Measurements from ENCODE around the gene SAMD10.

SAMD10 gene

DNA sequence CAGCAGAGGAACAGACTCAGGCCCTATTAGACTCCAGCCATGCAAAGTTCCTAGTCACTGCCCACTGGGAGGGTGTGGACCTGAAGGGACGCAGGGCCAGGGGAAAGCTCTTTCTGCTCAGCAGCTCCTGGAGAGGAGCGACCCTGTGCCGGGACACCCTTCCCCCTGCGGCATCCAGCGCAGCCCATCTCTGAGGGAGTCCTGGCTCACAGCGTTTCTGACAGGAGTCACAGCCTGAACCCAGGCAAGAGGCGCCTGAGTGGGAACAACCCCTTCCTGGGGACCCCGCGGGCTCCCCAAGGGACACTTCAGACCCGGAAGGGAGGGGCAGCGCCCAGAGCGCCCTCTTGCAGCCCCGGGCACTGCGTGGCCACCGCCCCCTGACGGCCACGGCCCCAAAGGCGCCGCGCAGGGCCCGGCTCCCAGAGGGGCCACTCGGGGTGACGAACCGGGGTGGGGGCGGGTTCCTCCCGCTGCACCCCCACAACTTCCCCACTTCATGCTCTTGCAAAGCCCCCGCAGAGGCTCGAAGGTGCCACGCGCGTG is 24.1 kb downstream of the SAMD10 start:
- no peak for DNase-seq

DNA sequence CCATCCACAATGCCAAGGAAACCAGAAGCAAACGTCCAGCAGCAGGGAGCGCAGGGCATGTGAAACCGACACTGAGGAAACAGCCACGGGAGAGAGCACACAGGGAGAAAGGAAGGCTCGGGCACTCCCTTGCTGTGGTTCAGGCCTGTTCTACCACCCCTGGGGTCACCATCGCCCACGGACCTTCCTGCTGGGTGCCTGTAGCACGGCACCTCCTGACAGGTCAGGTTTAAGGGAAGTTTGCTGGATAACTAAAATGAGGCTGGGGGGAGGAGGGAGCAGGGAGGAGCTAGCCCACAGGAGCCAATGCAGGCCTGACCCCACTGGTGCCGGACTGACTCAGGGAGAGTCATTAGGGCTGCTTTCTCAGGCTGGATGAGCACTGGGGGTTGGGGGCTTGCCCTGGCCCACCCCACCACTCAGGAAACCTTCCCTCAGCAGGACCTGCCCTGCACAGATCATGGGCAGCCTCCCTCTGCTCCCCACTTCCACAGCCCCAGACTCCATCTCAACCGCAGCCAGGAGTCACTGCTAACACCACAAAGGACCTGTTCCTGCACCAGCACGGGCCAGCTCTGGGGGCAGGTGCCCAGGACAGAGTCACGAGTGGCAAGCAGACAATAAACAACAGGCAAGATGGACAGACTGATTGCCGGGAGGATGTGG is 25.5 kb downstream of the SAMD10 start:
- DNase-seq: peak; percentile 4

DNA sequence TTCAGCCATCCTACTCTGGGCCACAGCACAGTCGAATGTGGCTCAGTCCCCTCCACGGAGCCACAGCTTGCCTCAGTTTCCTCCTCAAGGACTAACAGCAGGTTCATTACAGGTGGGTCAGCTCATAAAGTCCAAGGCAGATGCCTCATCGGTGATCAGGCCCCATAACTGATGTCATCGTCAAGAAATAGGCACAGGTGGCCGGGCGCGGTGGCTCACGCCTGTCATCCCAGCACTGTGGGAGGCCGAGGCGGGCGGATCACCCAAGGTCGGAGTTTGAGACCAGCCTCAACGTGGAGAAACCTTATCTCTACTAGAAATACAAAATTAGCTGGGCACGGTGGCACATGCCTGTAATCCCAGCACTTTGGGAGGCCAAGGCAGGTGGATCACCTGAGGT is 26.7 kb downstream of the SAMD10 start:
- no peak for DNase-seq

DNA sequence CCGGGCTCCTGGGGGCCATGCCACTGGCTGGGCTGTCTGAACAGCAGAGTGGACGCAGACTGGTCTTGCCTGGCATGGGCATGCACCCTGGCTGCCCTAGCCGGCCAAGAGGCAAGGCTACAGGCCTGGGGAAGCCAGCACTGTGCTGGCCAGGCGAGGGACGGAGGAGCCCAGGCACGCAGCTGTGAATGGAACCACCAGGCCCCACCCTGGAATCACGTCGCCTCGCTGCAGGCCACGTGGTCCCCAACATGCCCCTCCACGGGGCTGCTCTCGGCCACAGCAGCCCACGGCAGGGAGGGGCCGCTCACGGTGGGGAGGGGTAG is 27.3 kb downstream of the SAMD10 start:
- DNase-seq: no peak

DNA sequence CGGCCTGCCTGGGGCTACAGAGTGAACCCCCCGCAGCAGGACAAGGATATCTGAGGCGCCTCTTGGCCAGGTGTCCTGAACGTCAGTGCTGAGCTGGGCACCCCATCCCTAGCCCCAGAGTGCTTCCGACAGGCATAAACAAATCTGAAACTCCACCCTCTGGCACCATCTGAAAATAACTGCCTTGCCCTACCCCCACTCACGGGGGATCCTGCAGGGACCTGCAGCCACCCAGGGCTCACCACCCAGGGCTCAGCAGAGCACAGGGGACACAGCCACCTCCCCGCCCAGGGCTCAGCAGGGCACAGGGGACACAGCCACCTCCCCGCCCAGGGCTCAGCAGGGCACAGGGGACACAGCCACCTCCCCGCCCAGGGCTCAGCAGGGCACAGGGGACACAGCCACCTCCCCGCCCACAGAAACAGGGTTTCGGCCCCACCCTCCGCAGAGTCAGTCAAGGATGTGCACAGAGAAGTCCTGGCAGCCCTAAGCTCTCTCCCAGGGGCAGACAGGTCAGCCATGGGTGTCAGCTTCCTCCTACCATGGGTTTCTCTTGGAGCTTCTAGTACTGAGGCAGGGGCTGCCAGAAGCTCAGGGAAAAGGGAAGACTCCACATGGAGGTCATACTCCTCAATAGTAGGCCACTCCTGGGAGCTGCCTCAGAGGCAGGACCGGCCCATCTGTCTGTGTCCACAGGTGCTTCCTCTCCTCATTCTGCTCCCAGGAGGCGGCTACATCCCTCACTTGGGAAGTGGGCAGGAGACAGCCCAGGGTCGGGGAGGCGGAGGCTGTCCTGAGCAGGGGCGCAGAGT is 27.8 kb downstream of the SAMD10 start:
- no peak for DNase-seq

DNA sequence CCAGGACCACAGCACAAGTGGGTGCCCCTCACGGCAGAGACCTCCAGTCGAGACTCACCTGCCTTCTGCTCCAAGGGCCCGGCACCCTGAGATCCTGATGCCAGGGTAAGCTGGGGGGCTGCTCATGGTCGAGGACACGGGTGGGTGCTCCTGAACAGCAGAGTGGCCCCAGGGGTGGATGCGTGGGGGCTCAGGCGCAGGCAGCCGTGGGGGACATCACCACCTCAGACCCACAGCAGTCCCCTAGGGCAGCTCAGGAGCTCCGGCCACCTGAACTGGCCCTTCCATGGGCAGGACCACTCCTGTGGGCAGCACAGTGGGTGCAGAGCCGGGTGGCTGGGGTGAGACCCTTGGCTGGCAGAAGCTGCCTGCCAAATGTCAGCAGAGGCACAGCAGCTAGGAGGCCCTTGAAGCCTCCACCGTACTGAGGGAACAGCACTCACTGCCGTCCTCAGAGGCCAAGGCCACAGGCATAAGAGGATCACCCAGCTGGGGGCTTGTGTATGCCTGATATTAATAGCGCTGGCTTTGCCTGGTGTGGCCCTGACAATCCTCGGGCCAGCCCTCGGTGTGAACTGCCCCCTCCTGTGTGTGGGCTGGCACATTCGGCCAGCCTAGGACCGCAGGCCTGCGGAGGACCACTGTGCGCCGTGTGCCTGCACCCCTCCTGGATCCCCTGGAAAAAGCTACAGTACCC is 28.6 kb downstream of the SAMD10 start:
- DNase-seq: no peak

DNA sequence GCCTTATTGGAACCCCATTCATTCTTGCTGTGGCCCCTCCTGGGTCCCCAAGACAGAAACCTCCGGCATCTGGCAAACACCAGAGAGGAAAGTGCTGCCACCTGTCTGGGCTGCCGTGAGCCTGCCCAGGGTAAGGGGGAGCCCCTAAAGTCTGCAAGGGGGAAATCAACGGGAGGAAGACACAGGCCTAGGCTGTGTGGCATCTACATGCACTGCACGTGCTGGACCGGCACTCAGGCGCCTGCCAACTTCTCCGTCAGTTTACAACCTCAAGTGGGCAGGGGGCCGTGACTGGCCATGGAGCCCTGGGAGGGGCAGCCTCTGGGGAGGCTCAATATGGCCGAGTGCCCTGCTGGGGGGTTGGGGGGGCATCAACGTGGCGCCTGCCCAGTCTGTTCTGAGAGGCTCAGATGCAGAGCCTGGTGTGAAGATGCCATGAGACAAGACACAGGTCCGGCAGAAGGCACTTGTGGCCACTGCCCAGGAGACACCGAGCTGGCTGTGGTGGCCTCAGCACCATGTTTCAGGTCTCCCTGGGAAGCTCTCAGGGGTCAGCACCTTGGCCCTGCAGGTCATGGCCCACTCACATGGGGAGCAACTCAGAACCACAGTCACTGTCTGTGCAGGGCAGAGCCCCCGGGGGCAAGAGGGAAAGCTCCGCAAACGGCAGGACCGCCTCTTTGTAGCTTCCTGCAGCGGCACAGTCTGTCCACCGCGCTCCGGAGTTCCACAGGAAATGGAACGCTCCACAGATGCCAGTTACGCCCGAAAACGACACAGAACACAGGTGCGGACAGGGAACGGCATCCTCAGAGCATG is 31.6 kb downstream of the SAMD10 start:
- DNase-seq: no peak

DNA sequence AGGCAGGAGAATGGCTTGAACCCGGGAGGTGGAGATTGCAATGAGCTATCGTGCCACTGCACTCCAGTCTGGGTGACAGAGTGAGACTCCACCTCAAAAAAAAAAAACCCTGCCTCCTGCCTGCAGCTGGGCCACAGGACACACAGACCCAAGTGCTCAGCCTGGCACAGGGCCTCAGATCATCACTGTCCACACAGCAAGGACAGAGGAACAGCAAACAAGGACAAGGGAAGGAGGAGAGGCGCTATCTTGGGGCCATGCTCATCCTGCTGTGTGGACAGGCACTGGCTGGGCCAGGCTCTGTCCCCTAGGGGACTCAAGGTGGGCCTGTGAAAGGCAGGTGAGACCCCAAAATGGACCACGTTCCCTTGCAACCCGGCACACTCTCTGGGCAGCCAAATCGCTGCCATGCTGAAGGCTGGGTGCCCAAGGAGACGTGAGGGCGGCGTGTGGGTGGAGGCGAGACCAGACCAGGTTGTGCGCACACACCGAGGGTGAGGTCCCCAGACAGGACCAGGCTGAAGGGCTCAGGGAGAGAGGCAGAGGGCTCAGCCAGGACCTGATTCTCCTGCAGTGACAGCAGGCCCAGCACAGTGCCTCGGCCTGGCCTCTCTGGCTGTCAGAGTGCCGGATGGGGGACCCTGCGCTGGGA is 32.3 kb downstream of the SAMD10 start:
- DNase-seq: no peak

DNA sequence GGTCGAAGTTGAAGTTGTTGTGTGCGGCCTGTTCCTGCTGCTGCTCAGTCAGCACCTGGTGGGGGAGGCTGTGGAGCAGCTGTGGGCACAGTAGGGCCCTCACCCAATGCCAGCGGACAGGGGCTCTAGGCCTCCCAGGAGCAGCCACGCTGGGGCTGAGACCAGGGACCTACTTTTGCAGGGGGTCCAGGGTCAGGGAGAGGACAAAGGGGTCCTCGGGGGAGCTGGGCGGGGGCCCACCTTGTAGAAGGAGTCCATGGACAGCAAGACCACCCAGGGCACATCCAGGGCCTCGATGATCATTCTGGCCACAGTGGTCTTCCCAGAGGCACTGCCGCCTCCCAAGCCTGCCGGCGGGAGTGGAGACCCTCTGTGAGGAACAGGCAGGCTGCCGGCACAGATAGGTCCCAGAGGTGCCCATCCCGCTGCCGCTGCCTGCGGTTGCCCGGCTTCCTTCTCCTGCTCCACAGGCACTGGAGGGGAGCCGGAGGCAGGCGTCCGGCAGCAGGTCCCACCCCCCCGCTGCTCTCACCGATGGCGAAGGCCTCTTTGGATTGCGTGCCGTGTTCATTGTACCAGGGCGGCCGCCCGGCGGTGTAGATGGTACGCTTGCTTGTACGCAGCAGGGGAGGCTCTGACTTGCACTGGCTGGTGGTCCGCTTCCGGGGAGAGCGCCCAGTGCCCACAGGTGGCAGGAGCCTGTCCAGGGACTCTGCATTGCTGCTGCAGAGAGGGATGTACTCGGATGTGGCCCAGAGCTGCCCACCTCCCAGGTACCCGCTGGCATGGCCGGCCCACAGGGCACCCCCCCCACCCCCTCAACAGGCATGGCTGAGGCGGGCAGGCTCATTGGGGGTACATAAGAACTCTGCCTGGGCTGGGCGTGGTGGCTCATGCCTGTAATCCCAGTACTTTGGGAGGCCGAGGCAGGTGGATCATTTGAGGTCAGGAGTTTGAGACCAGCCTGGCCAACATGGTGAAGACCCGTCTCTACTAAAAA is 33.2 kb downstream of the SAMD10 start:
- DNase-seq: no peak

DNA sequence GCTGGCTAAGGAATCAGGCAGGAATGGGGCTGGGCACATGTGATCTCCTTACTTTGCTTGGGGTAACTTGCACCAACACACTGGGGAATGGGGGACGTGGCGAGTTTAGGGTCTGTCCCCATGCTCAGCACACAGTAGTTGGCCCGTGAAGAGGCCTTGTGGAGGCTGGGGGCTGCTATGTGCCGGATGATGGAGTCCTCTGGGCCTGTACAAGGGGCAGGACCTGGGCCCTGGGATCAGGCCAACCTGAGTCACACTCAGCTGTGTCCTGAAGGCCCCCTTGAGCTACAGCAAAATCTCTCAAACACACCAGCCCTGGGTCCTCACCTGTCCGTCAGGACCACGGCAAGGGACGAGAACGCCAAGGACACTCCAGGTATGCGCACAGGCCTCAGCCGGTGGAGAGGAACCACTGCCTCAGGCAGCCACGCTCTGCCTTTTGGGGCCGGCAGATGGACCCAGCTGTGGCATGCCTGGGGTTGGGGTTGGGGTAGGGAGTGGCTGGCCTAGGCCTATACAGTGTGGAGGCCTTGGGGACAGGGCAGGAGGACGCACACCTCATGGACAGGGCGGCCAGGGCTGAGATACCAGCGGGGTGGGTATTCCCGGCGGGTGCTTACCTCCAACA is 34.3 kb downstream of the SAMD10 start:
- no peak for DNase-seq

DNA sequence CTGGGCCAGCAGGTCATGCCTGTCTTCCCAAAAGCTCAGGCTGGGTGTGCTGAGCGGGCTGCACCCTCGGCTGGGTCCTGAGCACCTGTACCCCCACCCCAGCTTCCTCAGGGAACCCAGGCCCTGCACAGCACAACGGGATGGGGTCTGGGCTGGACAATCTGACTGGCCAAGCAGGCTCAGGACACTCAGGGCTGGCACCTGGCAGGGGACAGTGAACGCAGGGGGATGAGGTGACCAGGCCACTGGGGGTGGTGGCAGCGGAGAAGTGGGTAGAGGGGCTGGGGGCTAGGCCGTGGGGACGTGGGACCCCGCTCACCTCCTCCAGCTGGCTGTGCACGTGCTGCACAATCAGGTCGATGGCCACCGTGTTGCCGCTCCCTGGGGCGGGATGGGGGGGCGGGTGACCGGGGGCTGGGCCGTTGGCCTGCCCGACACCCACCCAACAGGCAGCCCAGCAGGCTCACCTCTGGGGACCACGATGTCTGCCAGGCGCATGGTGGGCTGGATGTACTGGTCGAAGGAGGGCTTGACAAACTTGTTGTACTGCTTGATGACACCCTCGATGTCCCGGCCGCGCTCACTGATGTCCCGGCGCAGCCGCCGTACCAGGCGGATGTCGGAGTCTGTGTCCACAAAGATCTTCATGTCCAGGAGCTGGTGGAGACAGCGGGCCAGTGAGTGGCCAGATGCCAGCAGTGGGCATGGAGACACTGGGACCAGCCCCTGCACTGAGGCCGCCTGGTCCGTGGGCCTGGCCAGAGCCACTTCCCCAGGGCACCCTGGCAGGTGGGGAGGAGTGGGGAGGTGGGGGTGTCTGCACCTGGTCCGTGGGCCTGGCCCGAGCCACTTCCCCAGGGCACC is 35.1 kb downstream of the SAMD10 start:
- no peak for DNase-seq

DNA sequence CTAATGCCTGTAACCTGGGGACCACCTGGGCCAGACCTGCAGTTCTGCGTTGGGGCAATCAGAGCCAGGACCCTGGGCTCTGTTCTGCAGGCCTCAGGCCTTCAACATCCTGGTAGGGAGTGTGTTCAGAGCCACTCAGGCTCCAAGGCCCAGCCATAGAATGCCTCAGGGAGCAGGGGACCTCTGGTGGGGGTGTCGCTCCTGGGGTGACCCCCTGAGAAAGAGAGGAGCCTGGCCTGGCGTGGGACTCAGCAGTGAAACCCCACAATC is 35.7 kb downstream of the SAMD10 start:
- DNase-seq: no peak

DNA sequence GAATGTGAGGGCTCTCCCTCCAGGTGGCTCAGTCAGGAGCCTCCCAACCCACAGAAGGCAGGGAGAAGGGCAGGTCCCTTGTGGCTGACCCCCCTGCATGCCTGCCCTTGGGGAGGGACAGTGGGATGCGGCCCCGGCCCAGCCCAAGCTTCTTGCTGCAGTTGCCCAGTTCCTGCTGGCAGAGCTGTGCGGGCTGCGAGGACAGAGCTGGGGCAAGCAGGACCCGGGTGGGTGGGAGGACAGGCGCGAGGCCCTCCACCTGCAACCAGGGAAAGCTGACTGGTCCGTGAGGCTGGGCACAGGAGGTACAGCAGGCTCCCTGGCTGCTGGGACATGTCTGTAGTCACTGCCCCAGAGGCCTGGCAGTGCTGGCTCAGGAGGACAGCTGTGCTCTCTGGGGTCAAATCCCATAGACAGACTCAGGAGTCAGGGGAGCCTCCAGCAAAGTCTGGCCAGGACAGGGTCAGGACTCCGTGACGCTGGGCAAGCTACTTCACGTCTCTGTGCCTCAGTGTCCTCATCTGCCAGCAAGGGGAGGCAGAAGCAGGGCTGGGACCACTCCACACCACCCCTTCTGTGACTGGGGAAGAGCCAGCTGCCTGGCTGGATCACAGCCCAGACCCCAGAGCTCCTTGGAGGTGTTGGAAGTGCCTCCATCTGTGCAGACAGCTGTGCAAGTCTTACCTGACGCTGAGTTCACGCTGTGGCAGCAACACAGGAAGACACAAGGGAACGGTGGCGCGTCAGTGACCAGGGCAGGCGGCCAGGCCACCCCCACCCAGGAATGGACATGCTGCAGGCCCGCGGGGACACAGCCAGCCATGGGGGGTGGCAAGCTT is 36.3 kb downstream of the SAMD10 start:
- no peak for DNase-seq

DNA sequence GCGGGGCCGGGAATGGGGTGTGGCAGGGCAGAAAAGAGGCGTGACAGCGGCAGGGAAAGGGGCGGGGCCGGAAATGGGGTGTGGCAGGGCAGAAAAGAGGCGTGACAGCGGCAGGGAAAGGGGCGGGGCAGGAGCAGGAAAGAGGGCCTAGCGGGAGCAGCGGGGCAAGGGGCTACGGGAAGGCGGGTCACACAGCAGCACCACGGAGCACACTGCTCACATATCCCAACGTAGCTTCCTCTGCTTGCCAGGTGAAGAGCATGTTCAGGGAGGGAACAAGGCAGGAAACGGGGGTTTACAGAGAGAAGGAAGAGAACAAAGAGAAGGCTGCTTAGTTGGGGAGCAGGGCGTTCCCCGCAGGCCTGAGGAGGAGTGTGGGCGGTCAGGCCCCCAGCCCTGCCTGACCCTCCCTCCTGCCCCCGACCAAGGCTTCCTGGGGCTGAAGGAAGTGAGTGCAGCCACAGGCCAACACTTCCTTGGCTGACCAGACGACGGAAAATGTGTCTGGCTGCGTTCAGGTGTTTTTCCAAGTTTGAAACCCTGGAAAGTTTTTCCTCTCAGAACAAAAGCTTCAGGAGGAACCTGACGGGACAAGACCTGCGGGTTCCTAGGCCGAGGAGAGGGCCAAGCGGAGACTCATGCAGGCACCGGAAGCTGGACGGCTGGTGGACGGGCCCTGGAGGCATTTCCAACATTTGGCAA is 37.0 kb downstream of the SAMD10 start:
- DNase-seq: no peak

DNA sequence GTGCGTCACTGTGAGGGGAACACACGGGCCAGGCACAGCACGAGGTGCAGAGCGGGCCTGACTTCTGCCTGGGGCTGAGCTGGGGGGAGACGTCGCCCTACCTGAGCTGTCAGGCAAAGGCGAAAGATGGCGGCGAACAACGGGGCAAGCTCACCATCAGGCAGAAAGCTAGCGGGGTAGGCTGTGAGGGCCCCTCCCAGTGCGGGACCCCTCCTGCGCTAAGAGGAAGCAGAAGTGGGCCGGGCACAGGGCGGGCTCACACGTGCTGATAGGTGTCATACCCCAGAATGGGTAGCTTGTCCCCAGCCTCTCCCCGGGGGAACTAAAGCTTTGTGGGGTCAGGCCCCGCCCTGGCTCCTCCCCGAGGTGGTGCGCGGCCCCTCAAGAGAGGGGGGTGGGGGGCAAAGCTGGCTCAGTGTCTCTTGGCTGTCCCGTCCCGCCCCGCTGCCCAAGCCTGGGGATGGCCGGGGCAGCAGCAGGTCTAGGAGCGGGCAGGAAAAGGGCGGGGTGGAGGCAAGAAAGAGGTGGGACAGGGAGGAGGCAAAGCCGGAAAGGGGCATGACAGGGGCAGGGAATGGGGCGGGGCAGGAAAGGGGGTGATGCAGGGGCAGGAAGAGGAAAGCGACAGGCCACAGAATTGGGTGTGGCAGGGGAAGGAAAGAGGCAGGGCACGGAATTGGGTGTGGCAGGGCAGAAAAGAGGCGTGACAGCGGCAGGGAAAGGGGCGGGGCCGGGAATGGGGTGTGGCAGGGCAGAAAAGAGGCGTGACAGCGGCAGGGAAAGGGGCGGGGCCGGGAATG is 38.0 kb downstream of the SAMD10 start:
- no peak for DNase-seq

DNA sequence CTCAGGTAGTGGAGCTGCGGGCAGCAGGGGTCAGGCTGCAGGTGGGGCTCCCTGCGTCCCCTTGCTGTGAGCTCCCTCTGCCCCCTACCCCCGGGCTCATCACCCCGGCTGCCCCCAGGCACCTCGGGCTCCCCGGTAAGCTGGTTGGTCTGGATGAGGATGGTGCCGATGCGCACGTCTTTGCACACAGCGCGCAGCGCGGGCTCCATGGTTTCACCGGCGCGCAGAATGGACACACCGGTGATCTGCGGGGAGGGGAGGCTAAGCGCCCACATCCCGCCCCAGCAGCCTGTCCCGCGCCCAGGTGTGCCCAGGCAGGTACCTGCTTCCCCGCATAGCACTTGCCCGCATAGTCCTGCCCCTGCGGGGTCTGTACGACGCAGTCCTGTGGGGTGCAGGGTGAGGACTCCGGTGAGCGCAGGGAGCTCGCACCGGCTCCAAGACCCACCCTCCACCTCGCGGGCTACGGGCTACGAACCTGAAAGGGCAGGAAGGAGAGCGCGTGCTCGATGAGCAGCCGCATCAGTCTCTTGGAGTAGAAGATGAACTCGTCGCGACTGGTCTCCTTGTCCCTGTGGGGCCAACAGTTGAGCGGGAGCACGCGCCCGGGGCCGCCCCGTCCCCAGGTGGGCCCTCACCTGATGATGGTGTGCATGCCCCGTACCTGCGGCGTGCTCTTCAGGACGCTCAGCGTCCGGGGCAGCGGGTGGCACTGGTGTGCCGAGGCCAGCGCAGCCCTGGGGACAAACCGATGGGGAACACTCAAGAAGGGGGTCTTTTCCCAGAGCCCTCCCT is 38.8 kb downstream of the SAMD10 start:
- DNase-seq: no peak

DNA sequence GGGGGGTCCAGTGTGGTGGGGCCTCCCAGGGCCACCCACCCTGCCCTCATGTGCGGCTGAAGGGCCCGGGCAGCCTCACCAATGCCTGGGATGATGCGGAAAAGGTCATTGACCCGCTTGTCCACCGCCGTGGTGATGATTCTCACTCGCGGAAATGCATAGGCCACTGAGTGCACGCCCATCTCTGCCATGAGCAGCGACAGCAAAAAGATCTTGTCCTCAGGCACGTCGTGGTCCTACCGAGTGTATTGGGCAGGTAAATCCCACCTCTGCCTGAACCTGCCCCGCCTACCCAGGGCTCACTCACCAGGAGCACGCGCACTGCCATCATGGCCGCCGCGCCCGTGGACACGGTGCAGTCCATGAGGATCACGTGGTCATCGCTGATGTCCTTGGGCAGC is 39.4 kb downstream of the SAMD10 start:
- no peak for DNase-seq

All from kidney glomerular epithelial cell (primary cell).